ENCODE measurements around the gene HS3ST5. TPM values are rescaled to one million over a fixed set of nuclear protein-coding genes. Genes with fewer than 3 reads are reported as not detected.

The HS3ST5 gene
- polyA plus RNA-seq, 3 donors, result not detected

DNA sequence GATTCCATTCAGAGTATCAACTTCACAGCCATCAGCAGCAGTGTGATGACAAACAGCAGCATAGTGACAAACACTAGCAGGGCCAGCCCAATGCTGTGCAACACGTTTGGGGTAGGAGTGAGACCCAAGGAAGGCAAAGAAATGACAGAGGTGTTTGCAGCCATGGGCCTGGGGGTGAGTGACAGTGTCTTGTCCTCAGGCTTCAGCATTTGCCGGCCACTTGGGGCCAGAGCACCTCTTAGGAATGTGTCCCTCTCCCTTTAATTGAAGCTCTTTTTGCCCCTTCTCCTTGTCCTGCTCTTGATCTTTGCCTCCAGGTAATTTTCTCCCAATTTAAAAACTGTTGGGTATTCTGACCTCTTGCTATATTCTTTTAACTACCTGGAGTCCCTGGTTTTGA, 84.4 kb downstream of the HS3ST5 start:
- TF ChIP-seq, protein P1, sequence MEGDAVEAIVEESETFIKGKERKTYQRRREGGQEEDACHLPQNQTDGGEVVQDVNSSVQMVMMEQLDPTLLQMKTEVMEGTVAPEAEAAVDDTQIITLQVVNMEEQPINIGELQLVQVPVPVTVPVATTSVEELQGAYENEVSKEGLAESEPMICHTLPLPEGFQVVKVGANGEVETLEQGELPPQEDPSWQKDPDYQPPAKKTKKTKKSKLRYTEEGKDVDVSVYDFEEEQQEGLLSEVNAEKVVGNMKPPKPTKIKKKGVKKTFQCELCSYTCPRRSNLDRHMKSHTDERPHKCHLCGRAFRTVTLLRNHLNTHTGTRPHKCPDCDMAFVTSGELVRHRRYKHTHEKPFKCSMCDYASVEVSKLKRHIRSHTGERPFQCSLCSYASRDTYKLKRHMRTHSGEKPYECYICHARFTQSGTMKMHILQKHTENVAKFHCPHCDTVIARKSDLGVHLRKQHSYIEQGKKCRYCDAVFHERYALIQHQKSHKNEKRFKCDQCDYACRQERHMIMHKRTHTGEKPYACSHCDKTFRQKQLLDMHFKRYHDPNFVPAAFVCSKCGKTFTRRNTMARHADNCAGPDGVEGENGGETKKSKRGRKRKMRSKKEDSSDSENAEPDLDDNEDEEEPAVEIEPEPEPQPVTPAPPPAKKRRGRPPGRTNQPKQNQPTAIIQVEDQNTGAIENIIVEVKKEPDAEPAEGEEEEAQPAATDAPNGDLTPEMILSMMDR (IDR thresholded peaks at IDR 0.05), result no peak
- Mint-ChIP-seq H3K27me3 (ENCODE audit: low read depth in 3 of 3) (peaks cover 0 to 1% (median 0%) of the 10 kb centered on the region in 3 donors), H3K4me3 (no peak overlapping the region), H3K36me3 (no peaks in the 10 kb centered on the region), H3K27ac (no peak overlapping the region), H3K4me1 (no peaks in the 10 kb centered on the region), H3K9me3 (peaks cover 0 to 6% (median 5%) of the 10 kb centered on the region in 7 donors)
- WGBS (ENCODE audit: insufficient coverage), result 20% methylated on average over 1 of the region's 2 CpGs
- no peak overlapping the region for H3K27ac ChIP-seq (ENCODE audit: low read depth in 1 of 2, low read length in 2 of 2)
- no peak overlapping the region for H3K9ac ChIP-seq (ENCODE audit: insufficient read depth, low read length, poor library complexity, severe bottlenecking)
- H4K20me1 ChIP-seq (ENCODE audit: insufficient read depth, low read length), result no peaks in the 10 kb centered on the region
- H3K36me3 ChIP-seq (replicated peaks in 1 of 2; ENCODE audit: control insufficient read depth in 1 of 2, insufficient read depth in 2 of 2, low read length in 2 of 2), result no peaks in the 10 kb centered on the region
- intact Hi-C loops (cut with micrococcal nuclease), result no loop called here
- no peak overlapping the region for H2AFZ ChIP-seq (ENCODE audit: insufficient read depth, low read depth, low read length, poor library complexity, severe bottlenecking)
- no peaks in the 10 kb centered on the region for H3K79me2 ChIP-seq (ENCODE audit: insufficient read depth, low read length)
- no peak for DNase-seq
- no peak overlapping the region for H3K4me3 ChIP-seq (replicated peaks in 1 of 3; ENCODE audit: low read depth in 2 of 3, low read length in 3 of 3)
- H3K9me3 ChIP-seq (replicated peaks in 1 of 2; ENCODE audit: control insufficient read depth in 1 of 2, insufficient read depth in 1 of 2, low read length in 2 of 2), result peaks cover 0 to 7% of the 10 kb centered on the region in 2 donors
- no peaks in the 10 kb centered on the region for H3K4me1 ChIP-seq (ENCODE audit: control insufficient read depth in 1 of 2, insufficient read depth in 2 of 2, low read length in 2 of 2)
- H3K27me3 ChIP-seq (ENCODE audit: control insufficient read depth in 2 of 2, insufficient read depth in 2 of 2, low read length in 2 of 2), result no peaks in the 10 kb centered on the region
- H3K4me2 ChIP-seq (replicated peaks; ENCODE audit: extremely low read depth, low read length, poor library complexity, severe bottlenecking), result no peak overlapping the region

DNA sequence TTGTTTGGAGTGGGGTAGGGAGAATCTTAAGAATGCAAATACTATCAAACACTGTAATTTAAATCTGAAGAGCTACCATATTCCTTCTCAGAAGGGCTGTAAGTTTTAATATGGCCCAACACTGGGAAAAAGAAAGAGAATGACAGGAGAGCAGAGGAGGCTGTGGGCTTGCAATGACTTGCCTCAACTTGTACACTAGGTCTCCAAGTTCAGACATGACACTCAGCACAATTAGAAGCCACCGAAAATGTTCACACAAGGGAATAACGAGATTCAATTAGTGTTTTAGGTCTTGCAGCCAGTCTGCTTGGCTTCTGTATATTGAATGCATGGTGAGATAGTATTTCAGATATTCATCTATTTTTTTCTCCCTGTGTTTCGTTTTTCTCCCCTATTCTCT, 89.4 kb downstream of the HS3ST5 start:
- H3K79me2 ChIP-seq (ENCODE audit: insufficient read depth, low read length), result no peaks in the 10 kb centered on the region
- TF ChIP-seq, protein P1 (IDR thresholded peaks at IDR 0.05), result no peak
- no peak for DNase-seq
- no peak overlapping the region for H3K4me3 Mint-ChIP-seq
- H3K27me3 ChIP-seq (ENCODE audit: control insufficient read depth in 2 of 2, insufficient read depth in 2 of 2, low read length in 2 of 2), result no peaks in the 10 kb centered on the region
- H3K27ac Mint-ChIP-seq, result no peak overlapping the region
- no peaks in the 10 kb centered on the region for H3K36me3 ChIP-seq (replicated peaks in 1 of 2; ENCODE audit: control insufficient read depth in 1 of 2, insufficient read depth in 2 of 2, low read length in 2 of 2)
- H3K27ac ChIP-seq (ENCODE audit: low read depth in 1 of 2, low read length in 2 of 2), result no peak overlapping the region
- H3K4me1 ChIP-seq (ENCODE audit: control insufficient read depth in 1 of 2, insufficient read depth in 2 of 2, low read length in 2 of 2), result no peaks in the 10 kb centered on the region
- H3K9ac ChIP-seq (ENCODE audit: insufficient read depth, low read length, poor library complexity, severe bottlenecking), result no peak overlapping the region
- H3K4me3 ChIP-seq (replicated peaks in 1 of 3; ENCODE audit: low read depth in 2 of 3, low read length in 3 of 3), result no peak overlapping the region
- H3K9me3 Mint-ChIP-seq, result peaks cover 0 to 14% (median 6%) of the 10 kb centered on the region in 7 donors
- intact Hi-C loops (cut with micrococcal nuclease), result no loop called here
- H3K27me3 Mint-ChIP-seq (ENCODE audit: low read depth in 3 of 3), result peaks cover 0 to 1% (median 0%) of the 10 kb centered on the region in 3 donors
- no peaks in the 10 kb centered on the region for H4K20me1 ChIP-seq (ENCODE audit: insufficient read depth, low read length)
- no peaks in the 10 kb centered on the region for H3K36me3 Mint-ChIP-seq
- H3K9me3 ChIP-seq (replicated peaks in 1 of 2; ENCODE audit: control insufficient read depth in 1 of 2, insufficient read depth in 1 of 2, low read length in 2 of 2), result peaks cover 3 to 7% of the 10 kb centered on the region in 2 donors
- H3K4me1 Mint-ChIP-seq, result no peaks in the 10 kb centered on the region
- H2AFZ ChIP-seq (ENCODE audit: insufficient read depth, low read depth, low read length, poor library complexity, severe bottlenecking), result no peak overlapping the region
- no CpG with 5 or more reads among the region's 3 CpGs for WGBS (ENCODE audit: insufficient coverage)
- no peak overlapping the region for H3K4me2 ChIP-seq (replicated peaks; ENCODE audit: extremely low read depth, low read length, poor library complexity, severe bottlenecking)
